ENCODE data around the gene SPATA31C2.
"Not testable (repeated sequence)": the region's sequence is repeated elsewhere in the genome, so short reads cannot be mapped to it uniquely, and the experiment has no call there.

SPATA31C2 gene

DNA sequence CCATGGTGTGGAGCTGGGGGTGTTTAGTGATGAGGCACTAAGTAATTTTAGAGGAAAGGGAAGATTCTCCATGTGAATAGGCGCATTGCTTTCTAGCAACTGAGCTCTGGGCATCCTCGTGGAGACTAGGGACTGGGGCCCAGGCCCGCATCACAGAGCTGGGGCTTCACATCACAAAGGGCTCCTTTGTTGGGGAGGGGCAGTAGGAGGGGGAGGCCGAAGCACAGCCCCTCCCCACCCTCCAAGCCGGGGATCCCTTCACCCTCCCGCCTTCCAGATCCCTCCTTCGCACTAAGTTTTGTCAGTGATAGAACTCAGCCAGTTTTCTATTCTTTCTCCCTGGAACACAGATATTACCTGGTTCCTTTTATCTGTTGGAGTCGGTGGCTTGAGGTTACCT is at the start of gene SPATA31C2:
Gene SPATA31C2, minus strand, starts transcription at position 101 of the 400 bp plus-strand sequence. Its CDS starts 29 bp downstream, at position 72.
- DNase-seq, result not testable (repeated sequence)

DNA sequence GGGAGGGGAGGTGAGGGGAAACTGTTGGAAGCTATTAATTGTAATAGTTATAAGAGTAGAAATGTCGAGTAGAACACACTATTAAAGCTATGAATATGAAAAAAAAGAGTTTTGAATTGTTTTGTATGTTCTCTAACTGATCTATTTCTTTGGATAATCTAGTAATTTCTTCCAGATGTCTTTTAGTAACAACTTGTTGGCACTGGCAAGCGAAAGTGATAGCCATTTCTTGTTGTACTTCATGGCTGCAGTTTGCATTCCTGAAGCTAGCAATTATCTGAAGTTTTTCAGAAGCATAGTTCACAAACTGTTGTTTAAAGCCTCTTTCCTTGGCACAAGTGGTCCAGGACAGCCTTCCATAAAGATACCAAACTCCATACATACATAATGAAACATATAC is 49.4 kb upstream of the SPATA31C2 start:
- no peak for DNase-seq

DNA sequence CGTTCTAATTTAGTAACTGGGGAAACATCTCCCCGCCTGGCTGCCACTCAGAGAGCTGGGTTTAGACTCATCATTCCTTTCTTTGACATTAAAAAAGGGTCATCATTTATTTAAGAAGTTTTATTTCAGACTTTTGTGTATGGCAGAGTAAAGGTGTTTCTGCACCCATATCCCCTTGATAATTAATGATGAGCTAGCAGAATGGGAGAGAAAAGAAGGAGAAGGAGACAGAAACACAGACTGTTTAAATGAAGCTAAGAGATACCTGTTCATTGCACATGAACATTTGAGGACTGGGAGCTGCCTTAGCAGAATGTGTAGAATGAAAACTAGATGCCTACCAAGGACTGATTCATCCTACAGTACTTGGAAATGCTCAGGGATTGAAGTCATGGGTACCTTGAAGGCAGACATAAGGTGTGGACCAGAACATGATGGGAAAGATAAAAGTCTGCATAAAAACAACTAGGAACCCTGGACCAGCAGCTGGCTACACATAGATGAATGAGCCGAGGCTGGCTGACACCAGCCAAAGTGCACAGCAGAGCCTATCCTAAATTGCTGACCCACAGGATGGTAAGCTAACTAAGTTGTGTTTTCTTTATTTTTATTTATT is 48.3 kb upstream of the SPATA31C2 start:
- no peak for DNase-seq

DNA sequence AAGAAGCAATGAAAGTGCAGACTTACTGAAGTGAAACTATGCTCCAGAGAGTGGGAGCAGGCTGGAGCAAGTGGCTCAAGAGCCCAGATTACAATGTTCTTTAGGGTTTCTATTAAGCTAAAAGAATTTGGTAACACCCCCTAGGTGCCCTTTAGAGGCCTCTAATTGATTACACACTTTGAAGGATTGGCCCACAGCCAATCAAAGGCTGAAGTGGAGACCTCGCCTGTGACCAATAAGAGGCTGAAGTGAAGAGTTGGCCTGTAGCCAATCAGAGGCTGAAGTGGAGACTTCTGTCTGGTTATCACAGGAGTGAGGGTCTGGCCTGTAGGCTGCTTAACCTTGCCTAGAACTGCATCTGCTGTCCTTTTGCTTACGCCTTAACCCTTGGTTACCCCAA is 46.7 kb upstream of the SPATA31C2 start:
- DNase-seq, result no peak

DNA sequence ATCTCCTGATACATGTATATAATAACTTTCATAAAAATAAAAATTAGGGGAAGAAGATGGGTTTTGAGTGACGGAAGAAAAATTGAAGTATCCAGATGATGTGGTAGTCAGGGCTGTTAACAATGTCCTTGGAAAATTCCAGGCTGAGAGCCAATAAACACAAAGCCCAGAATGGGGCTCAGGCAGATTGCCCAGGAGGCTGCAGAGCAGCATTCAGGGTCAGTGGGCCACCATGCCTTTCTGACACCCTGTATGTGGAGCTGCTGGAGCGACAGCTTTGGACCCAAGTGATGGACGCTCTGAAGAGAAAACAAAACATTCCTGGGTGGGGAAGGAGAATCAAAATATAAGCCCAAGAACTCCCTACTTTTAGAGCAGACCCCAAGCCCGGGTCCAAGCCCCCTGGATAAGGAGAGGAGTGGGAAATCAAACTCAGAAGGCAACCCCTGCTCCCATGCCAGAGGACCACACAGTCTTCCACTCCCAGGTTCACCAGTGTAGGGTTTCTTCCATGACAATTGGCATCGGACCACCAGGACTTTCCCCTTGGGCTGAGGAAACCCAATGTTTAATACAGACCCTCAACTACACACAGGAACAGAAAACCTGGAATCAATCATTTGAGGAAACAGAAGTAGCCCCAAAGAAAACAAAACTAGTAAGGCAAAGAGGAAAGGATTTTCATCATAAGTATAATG is 45.7 kb upstream of the SPATA31C2 start:
- no peak for DNase-seq

DNA sequence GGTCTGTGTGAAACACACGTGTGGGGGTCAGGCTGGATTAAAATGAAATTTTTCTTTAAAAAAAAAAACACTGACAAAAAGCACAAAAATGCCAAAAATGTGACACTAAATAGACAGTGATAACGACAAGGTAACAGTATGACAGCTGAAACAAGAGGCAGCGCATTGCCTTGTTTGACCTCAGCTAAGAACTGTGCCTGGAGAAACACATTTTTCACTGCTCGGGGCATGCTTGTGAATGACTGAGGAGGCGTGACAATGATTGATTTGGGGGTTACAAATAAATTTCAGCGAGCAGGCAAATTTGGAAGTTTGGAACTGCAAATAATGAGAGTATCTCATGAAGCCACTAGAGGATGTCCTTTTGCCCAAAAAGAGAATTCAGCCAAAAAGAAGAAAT is 44.2 kb upstream of the SPATA31C2 start:
- DNase-seq, result no peak

DNA sequence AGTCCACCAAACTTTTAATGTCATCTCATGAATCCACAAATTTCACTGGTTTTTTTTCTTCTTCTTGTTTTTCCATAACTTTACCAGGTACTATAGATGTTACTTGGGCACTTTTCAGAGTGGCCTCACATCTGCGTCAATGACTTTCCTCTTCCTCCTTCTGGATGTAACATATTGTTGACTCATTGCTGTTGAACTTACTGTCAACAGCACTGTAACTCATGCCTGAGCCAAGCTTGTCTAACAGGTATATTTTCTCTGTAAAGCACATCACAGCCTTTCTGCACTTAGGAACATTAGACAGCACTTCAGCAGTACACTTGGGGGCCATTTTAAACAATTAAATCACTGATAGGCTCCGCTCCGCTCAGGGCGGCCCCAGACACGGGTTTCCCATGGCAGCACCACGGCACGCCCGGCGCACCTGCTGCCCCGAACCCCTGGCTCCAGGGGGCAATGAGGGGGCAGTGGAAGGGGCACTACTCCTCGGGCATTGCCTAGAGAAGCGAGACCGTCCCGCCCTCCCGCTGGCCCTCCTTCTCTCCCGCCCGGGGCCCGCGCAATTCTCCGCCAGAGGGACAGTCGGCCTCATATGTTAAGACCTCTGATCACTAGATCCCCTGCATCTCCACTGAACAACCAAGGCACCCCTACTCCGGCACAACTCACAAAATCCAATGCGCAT is 41.9 kb upstream of the SPATA31C2 start:
- DNase-seq, result no peak

DNA sequence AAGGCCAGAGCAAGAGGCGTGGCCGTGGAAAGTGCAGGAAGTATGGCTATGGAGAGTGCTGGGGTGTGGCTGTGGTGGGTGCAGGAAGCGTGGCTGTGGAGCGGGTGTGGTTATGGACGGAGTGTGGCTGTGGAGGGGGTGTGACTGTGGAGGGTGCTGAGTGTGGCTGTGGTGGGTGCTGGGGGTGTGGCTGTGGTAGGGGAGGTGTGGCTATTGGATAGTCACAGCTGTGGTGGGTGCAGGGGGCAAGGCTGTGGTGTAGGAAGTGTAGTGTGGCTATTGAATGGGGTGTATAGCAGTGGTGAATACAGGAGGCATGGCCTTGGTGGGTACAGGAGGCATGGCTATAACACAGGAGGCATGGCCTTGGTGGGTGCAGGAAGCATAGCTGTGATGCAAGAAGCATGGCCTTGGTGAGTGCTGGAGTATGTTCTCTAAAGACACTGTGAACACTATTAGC is 40.8 kb upstream of the SPATA31C2 start:
- DNase-seq, result no peak

DNA sequence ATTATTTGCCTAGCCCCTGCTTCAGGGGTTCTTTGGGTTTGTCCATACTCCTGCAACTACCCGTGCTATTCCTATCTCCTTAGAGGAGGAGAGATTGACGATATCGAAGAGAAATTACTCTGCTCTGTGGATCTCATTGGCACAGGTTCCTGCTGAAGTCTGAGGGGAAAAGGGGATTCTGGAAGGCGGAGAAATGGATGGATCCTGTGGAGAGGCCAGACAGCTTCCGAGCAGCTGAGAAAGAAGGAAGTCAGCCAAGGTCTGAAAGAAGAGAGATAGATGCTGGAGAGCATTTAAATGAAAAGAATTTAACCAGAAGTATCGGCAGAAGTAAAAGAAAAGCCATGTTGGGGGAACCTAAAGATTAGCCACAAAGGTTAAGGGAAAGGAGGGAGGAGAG is 40.4 kb upstream of the SPATA31C2 start:
- DNase-seq, result no peak

DNA sequence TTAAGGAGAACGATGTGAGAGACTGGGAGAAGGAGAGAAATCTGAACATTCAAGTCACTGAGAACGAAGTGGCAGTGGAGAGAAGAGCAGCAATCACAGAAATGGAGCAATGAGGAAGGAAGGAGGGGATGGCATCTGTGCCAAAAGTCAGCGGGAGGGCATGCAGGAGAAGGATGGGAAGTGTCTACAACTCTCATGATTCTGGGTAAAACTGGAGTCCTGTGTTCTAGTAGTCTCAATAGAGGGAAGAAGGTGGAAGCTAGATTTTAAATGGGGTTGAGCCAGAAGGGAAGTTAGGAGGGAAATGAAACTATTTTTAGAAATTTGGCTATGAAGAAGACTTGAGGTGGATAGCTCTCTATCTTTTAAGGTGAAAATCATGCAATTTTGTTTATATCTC is 39.1 kb upstream of the SPATA31C2 start:
- no peak for DNase-seq

DNA sequence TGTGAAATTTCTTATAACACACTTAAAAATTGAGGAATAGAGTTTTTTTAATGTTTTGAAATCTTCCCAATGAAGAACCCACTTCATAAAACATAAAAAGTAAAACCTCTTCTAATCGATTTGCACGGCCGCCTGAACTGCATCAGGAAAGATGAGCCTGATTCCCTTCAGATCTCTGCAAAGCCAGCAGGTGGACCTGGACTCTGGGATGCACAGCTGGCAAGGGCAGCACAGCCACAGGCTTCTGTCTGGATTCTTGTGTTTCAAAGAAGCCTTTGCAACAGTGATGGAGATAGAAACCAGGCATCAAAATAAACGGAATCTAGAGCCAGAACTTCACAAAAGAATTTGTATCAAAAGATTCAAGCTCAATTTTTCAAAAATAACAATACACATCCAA is 36.0 kb upstream of the SPATA31C2 start:
- no peak for DNase-seq

DNA sequence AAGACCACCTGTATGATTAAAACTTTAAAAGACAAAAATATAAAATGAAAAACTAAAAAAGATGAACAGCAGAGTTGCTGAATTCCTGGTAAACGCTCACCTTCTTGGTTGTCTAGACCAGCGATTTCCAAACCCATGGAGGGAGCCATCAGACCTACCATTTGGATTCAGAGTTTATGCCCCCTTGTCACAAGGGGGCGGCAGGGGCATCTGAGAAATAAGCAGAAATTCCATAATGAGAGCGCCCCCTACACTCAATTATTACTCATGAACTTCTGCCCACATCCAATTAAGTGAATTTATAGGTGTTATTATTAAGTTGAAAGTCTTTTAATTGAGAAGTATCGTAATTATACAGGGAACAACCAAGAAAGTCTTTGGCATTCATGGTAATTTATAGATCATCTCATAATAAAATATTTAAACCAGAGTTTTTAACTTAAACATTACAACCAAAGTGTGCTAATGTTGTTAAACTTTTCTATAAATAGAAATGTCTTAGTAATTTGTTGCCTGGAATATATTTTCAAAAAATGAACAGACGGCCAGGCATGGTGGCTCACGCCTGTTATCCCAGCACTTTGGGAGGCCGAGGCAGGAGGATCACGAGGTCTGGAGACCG is 35.2 kb upstream of the SPATA31C2 start:
- peak; percentile 46 for DNase-seq

DNA sequence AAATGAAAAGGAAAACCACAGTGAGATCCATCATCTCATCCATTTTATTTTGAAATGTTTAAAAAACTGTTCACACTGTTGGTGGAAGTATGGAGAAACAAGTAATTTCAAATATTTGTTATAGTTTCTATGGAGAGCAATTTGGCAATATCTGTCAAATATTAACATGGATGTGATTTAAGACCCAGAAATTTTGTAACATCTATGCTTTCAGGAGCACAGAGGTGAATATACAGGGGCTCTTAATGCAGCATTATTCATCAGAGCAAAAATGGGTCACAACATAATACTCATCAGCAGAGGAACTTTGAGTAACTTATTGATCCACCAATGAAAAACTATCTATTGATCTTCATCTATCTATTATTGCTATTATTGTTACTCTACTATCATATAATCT is 31.4 kb upstream of the SPATA31C2 start:
- no peak for DNase-seq

DNA sequence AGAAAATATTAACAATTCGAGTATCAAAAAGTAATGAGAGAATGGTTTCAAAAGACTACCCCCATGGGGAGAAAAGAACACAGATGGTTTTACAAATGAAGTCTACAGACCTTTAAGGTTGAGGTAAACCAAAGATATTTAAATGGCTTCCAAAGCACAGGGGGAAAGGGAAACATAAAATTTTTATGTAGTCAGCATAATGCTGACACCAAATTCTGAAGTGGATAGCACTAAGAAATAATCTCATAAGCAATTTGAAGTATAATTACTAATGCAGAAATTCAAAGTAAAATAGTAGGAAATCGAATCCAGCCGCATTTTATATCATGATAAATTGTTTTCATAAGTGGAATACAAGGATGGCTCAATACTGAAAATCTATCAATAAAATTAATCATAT is 30.3 kb upstream of the SPATA31C2 start:
- DNase-seq, result no peak

DNA sequence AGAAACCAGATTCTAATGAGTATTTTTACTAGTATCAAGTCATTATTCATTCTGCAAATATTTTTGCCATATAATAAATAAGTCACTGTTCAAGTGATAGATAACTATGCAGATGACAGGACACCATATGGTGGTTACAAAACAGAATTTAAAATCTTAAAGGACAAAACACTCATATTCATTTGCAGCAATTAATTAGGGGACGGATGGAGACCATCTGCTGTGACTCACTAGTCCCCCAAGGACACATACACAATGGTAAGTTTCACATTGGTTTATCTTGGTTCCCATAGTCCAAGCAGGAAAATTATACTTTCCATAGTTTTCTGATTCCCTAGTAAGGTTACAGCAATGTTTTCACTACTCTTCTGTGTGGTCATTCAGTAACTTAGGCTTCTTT is 28.4 kb upstream of the SPATA31C2 start:
- DNase-seq, result no peak

DNA sequence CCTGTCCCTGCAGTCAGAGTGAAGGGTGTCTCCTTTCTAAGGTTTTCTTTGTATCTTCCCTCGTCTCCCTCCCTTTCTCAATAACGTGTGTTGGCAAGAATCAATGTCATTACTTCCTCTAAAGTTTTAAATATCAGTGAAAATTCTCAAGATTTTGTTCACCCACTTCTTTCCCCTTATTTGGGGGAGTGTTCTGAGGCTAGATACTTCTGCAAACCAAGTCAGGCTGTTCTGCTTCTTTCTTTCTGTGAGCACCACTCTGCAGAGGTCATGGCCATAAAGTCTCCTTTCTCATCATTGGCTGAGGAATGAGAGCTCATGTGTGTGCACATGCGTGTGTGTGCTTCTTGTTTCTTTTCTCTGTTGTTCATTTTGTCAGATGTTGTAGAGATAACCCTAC is 26.6 kb upstream of the SPATA31C2 start:
- DNase-seq, result no peak

DNA sequence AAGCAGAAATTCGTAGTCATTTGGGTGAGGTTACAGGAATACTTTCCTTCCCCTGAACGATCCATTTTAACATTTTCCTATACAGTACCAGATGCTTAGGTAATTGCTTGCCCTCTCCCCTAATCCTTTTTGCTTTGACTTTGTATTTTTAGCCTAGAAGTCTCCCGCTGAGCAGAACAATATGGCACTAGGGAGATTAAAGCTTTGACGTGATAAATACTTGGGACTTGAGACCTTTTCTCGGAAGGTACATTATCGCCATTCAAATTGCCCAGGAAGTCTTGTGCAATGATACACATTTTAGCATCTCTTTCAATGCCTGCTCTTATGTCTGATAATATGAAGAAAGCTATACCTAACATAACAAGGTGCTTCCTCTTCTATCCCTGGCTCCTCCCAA is 22.9 kb upstream of the SPATA31C2 start:
- DNase-seq, result no peak

DNA sequence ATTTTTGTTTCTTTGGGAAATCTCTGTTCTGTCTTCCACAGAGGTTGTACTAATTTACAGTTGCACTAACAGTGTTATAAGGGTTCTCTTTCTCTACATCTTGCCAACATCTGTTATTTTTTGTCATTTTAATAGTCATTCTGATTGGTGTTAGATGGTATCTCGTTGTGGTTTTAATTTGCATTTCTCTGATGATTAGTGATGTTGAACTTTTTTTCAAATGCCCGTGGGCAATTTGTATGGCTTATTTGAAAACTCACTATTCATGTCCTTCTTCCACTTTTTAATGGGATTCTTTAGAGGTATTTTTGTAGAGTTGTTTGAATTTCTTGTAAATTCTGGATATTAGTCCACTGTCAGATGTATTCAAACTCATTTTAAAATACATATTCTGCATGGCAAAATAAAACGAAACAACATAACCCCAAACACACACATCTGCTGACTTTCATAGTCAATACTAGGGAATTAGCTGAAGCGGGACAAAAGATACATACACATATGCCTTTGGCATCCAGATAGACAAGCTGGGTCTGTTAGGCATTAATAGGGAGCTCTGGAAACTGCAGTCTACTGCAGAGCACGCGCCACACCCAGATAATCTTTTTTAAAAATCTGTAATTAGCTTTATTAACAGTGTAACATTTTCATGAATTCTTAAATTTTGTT is 5.8 kb upstream of the SPATA31C2 start:
- DNase-seq, result no peak

DNA sequence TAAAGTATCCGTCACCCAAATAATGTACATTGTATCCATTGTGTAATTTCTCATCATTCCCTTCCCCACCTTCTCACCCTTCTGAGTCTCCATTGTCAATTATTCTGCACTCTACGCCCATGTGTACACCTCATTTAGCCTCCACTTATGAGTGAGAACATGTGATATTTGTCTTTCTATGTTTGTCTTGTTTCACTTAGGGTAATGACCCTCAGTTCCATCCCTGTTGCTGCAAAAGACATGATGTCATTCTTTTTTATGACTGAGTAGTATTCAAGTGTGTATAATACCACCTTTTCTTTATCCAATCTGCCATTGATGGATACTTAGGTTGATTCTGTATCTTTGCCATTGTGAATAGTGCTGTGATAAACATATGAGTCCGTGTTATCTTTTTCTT is 4.9 kb upstream of the SPATA31C2 start:
- DNase-seq, result peak; percentile 51

DNA sequence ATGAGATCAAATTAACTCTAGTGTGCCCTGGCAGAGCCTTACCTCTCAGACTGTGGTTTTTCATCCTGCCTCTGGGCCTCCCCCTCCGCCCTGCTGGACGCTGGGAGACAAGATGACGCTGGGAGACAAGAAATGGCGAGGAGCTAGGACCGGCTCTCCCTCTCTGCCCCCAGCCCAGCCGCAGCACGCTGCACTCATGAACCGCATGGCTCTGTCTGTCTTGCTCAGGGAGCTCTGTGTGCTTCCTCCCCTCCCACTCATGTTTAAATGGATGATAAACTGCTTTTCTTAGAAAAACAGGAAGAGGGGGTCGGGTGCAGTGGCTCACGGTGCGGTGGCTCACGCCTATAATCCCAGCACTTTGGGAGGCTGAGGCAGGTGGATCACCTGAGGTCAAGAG is 4.7 kb downstream of the SPATA31C2 start:
- not testable (repeated sequence) for DNase-seq

DNA sequence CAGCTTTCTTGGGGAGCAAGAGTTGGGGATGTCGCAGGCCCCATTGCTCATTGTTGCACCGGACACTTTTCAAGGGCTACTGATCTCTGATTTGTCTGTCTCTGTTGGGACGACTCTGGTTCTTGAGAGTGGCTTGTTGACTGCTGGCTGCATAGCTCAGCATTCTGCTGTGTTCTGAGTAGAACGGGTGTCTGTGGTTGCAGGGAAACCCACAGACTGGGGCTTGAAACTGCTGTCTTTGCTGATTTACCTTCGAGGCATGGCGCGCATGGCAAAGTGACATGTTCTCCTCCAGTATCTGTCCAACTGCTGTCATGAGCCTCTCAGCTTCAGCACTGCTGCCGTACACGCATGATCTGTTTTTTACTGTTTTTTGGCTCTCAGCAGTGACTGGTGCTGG is 8.7 kb downstream of the SPATA31C2 start:
- not testable (repeated sequence) for DNase-seq

DNA sequence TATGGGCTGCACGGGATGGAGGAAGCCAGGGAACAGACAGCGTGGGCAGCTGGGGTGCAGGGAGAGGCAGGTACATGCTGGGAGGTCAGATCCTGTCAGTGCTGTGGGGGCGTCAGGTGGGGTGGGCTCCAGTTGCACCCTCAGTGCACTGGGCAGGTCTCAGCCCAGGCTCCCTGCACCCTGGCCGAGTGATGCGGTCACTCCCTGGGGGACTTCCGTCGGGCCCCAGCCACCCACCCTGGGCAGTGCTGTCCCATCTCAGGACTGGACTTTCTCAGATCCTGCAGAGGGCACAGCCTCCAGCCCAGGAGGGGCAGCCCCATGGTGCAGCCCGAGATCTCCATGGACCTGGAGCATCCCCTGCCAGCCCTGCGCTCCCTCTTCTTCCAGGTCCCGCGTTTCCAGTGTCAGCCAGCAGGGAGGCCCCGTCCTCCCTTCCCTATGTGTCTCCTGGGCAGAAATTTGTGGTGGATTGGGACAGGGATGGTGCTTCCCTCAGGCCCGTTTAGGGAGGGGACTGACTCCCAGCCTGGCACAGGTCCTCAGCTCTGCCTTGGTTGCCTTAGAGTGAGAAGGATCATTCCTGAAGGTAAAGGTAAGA is 10.5 kb downstream of the SPATA31C2 start:
- DNase-seq, result not testable (repeated sequence)

DNA sequence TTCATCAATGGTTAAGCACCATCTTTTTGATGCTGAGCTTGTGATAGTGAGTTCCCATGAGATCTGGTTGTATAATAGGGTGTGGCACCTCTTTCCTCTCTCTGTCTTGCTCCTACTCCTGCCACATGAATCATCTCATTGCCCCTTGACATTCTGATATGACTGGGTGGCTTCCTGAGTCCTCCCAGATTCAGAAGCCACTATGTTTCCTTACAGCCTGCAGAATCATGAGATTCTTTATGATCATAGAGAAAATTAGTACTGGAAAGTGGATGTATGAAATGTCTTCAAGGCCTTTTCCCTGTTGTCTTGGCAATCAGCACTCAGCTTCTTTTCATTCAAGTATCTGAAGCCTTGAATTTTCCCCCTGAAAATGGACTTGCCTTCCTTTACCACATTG is 14.9 kb downstream of the SPATA31C2 start:
- not testable (repeated sequence) for DNase-seq

Data from NCI-H748 treated with DMSO at 0.1 percent for 48 hours (cell line).